Activated effector memory CD4-positive, alpha-beta T cell treated with Interleukin-2 at 50 U/mL for 16 hours (primary cell): ENCODE measurements around the gene SLC26A4.

ENCODE experiments used
- DNase-seq: peaks from one replicate; pipeline ENCODE4 v3.0.0-alpha.2; 2020

SLC26A4 gene

GRCh38 chr7:107697321-107698049, 36.9 kb downstream of the SLC26A4 start:
- DNase-seq: no peak

- DNase-seq: no peak
Measured at GRCh38 chr7:107700570-107700969, 39.9 kb downstream of the SLC26A4 start.

GRCh38 chr7:107701191-107701590, 40.6 kb downstream of the SLC26A4 start:
- no peak for DNase-seq

GRCh38 chr7:107703219-107703618, 42.6 kb downstream of the SLC26A4 start:
- DNase-seq: no peak

GRCh38 chr7:107703872-107704271, 43.2 kb downstream of the SLC26A4 start:
- DNase-seq: no peak

- no peak for DNase-seq
Measured at GRCh38 chr7:107708956-107709355, 48.3 kb downstream of the SLC26A4 start.

- no peak for DNase-seq
Measured at GRCh38 chr7:107711301-107711700, 50.7 kb downstream of the SLC26A4 start.

- no peak for DNase-seq
Measured at GRCh38 chr7:107712025-107712424, 51.4 kb downstream of the SLC26A4 start.

- DNase-seq: no peak
Measured at GRCh38 chr7:107712896-107713295, 52.3 kb downstream of the SLC26A4 start.

GRCh38 chr7:107715531-107715930, 54.9 kb downstream of the SLC26A4 start:
- no peak for DNase-seq

GRCh38 chr7:107718456-107719193, 58.0 kb downstream of the SLC26A4 start:
- DNase-seq: no peak

- DNase-seq: no peak
Measured at GRCh38 chr7:107721286-107721685, 60.7 kb downstream of the SLC26A4 start.

- DNase-seq: no peak
Measured at GRCh38 chr7:107723255-107723654, 62.6 kb downstream of the SLC26A4 start.

GRCh38 chr7:107725138-107725740, 64.6 kb downstream of the SLC26A4 start:
- no peak for DNase-seq

GRCh38 chr7:107726356-107727130, 65.9 kb downstream of the SLC26A4 start:
- no peak for DNase-seq

- no peak for DNase-seq
Measured at GRCh38 chr7:107728276-107728675, 67.6 kb downstream of the SLC26A4 start.

- DNase-seq: no peak
Measured at GRCh38 chr7:107742678-107743566, 82.3 kb downstream of the SLC26A4 start.

- DNase-seq: peak; percentile 97
Measured at GRCh38 chr7:107743567-107744344, 83.1 kb downstream of the SLC26A4 start, which contains the start of gene CBLL1. TSS of gene CBLL1 (plus strand) at chr7:107744142. CDS start at chr7:107744164, 22 bp downstream.

- no peak for DNase-seq
Measured at GRCh38 chr7:107744345-107744750, 83.7 kb downstream of the SLC26A4 start.

- DNase-seq: no peak
Measured at GRCh38 chr7:107746006-107746405, 85.4 kb downstream of the SLC26A4 start.

GRCh38 chr7:107751113-107751512, 90.5 kb downstream of the SLC26A4 start:
- DNase-seq: no peak
